ENCODE data around the gene TAB3.

The TAB3 gene

GRCh38 chrX:30863974-30864373 lies 25.1 kb downstream of the TAB3 start:
- no peak overlapping the region for H3K27ac ChIP-seq
- no peak for TF ChIP-seq ZFX (IDR thresholded peaks at IDR 0.05; ENCODE audit: borderline replicate concordance)
- no peak for TF ChIP-seq CTCF (IDR thresholded peaks at IDR 0.05)

- no peak overlapping the region for H3K27ac ChIP-seq
- TF ChIP-seq CTCF (IDR thresholded peaks at IDR 0.05) (no peak), ZFX (IDR thresholded peaks at IDR 0.05; ENCODE audit: borderline replicate concordance) (no peak)
Measured at GRCh38 chrX:30858098-30858497, 31.0 kb downstream of the TAB3 start.

- no peak for TF ChIP-seq CTCF (IDR thresholded peaks at IDR 0.05)
- TF ChIP-seq ZFX (IDR thresholded peaks at IDR 0.05; ENCODE audit: borderline replicate concordance) = no peak
- no peak overlapping the region for H3K27ac ChIP-seq
Measured at GRCh38 chrX:30851449-30851848, 37.6 kb downstream of the TAB3 start.

- TF ChIP-seq CTCF (IDR thresholded peaks at IDR 0.05) = no peak
- no peak for TF ChIP-seq ZFX (IDR thresholded peaks at IDR 0.05; ENCODE audit: borderline replicate concordance)
- H3K27ac ChIP-seq = no peak overlapping the region
Measured at GRCh38 chrX:30835373-30835772, 53.7 kb downstream of the TAB3 start.

GRCh38 chrX:30833896-30834295 lies 55.2 kb downstream of the TAB3 start:
- no peak overlapping the region for H3K27ac ChIP-seq
- no peak for TF ChIP-seq ZFX (IDR thresholded peaks at IDR 0.05; ENCODE audit: borderline replicate concordance)
- TF ChIP-seq CTCF (IDR thresholded peaks at IDR 0.05) = no peak

GRCh38 chrX:30831082-30831481 lies 58.0 kb downstream of the TAB3 start:
- H3K27ac ChIP-seq = no peak overlapping the region
- TF ChIP-seq CTCF (IDR thresholded peaks at IDR 0.05) (no peak), ZFX (IDR thresholded peaks at IDR 0.05; ENCODE audit: borderline replicate concordance) (no peak)

- H3K27ac ChIP-seq = no peak overlapping the region
- TF ChIP-seq CTCF (IDR thresholded peaks at IDR 0.05) (no peak), ZFX (IDR thresholded peaks at IDR 0.05; ENCODE audit: borderline replicate concordance) (no peak)
Measured at GRCh38 chrX:30830326-30830943, 58.6 kb downstream of the TAB3 start.
